Subcutaneous adipose tissue (tissue), 4 donors: Measurements from ENCODE around the gene TNFRSF1A. TPM values are rescaled to one million over a fixed set of nuclear protein-coding genes. Genes with fewer than 3 reads are reported as not detected.

Experiments used
- total RNA-seq, 4 donors: library from RNA; depleted of rRNA; stranded (reverse); fragments of >200 nt; gene quantifications; one replicate each; pipeline ENCODE4 v1.1.0, GENCODE V29; 2016
- TF ChIP-seq, protein P1 (sequence below): fragments of 450-650 bp; IDR thresholded peaks from one replicate; pipeline ENCODE4 v1.5.1; 2016; ENCODE audit warnings: low read depth, mild to moderate bottlenecking, control low read depth, antibody characterized with exemption, moderate library complexity

TNFRSF1A gene
- total RNA-seq, 4 donors from 2014 or later, result 207 to 269 (median 239) TPM

DNA sequence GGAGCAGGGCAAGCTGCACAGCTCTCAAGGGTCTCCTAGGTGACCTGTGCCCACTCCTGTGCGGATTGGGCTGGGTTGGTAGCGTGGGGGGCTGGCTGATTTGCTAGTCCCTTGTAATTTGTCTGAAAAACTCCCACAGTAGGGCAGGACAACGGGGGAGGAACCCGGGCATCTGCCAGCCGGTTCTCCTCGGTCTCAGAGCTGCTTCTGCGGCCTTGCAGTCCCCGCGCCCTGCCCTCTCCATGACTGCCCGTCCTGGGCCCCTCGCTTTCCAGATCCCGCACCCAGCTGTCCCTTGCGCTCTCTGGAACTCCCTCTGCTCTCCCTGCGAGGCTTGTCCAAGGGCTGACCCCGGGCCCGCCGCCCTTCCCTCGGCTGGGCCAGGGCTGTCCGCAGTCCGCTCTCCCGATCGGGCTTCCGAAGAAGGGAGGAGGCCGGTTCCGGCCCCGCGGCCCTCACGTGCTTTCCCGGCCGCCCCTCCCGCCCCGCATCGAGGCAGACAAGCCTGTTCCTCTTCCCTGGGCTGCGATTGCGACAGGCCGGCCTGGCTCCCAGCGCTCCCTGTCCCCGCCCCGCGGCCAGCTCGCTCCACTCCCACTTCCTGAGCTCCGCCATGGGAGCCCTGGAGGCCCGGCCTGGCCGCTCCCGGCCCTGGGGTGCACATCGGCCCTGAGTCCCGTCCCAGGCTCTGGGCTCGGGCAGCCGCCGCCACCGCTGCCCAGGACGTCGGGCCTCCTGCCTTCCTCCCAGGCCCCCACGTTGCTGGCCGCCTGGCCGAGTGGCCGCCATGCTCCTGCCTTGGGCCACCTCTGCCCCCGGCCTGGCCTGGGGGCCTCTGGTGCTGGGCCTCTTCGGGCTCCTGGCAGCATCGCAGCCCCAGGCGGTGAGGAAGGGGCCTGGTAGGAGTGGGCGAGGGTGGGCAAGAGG lies 42.0 kb upstream of the TNFRSF1A start, which contains the start of gene LTBR:
LTBR (plus strand) TSS at position 591 of the 927 bp plus-strand sequence; CDS start at position 788, 197 bp downstream.
- TF ChIP-seq, protein P1, sequence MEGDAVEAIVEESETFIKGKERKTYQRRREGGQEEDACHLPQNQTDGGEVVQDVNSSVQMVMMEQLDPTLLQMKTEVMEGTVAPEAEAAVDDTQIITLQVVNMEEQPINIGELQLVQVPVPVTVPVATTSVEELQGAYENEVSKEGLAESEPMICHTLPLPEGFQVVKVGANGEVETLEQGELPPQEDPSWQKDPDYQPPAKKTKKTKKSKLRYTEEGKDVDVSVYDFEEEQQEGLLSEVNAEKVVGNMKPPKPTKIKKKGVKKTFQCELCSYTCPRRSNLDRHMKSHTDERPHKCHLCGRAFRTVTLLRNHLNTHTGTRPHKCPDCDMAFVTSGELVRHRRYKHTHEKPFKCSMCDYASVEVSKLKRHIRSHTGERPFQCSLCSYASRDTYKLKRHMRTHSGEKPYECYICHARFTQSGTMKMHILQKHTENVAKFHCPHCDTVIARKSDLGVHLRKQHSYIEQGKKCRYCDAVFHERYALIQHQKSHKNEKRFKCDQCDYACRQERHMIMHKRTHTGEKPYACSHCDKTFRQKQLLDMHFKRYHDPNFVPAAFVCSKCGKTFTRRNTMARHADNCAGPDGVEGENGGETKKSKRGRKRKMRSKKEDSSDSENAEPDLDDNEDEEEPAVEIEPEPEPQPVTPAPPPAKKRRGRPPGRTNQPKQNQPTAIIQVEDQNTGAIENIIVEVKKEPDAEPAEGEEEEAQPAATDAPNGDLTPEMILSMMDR, result no peak

DNA sequence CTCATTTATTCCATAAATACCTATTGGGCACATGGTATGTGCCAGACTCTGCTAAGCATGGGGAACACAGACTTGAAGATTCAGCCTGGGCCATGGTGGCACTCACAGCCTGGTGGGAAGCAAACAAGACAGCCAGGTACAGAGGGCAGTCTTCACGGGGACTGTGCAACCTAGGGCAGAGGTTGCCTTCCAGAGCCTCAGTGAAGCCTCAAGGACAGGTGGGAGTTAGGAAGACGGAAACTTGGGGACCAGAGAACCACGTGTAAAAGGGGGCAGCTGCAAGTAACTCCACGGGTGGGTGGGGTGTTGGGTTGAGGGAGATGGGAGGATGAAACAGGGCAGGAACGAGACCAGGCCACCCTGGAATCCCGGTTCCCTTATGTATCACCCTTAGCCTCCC lies 41.1 kb upstream of the TNFRSF1A start:
- TF ChIP-seq, protein P1, result no peak

DNA sequence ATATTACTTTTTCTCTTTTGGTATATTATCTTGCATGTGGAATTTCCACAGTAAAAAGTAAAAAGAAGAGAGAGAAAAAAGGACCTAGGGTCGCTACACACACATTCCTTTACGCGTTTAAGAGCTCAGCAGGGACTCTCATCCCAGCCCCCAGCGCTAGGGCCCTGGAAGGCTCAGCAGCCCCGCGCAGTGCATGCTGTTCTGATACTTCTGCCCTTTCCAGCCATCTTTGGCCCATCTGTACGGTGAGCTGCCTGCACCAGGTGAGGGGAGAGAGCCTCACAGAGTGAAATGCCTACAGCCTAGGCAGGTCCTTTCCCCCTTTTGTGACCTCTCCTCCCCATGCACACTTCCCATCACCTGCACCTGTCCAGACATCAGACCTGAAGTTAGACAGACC lies 40.5 kb upstream of the TNFRSF1A start:
- TF ChIP-seq, protein P1, result no peak

DNA sequence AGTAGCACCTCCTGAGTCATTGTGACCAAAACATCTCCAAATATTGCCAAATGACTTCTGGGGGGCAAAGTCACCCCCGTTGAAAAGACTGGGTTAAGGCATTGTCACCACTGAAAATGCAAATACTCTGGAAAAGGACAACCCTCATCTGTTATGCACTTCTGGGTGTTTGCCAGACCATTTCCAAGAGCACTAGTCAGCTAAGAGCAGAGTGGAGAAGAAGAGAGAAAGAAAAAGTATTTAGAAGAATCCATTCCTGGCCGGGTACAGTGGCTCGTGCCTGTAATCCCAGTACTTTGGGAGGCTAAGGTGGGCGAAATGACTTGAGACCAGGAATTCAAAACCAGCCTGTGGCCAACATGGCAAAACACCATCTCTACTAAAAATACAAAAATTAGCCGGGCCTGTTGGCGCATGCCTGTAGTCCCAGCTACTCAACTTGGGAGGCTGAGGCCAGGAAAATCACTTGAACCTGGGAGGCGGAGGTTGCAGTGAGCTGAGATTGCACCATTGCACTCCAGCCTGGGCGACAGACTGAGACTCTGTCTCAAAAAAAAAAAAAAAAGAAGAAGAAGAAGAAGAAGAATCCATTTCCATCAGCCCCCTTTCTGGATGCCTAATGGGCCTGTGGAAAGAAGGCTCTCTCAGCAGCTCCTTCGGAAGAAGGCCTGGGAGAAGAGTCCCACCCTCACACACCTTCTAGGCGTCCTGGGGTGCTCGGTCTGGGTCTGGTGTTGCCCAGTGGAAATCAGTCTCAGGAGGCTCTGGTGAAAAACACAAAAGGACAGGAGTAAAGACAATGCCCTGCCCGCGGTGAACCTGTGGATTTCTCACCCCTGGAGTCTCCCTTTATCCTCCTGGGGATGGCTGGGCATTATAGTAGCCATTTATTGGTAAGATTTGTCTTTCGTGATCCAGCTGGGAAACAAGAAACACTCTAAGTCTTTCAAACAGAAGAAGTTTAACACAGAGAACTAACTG lies 38.6 kb upstream of the TNFRSF1A start:
- TF ChIP-seq, protein P1, result no peak

DNA sequence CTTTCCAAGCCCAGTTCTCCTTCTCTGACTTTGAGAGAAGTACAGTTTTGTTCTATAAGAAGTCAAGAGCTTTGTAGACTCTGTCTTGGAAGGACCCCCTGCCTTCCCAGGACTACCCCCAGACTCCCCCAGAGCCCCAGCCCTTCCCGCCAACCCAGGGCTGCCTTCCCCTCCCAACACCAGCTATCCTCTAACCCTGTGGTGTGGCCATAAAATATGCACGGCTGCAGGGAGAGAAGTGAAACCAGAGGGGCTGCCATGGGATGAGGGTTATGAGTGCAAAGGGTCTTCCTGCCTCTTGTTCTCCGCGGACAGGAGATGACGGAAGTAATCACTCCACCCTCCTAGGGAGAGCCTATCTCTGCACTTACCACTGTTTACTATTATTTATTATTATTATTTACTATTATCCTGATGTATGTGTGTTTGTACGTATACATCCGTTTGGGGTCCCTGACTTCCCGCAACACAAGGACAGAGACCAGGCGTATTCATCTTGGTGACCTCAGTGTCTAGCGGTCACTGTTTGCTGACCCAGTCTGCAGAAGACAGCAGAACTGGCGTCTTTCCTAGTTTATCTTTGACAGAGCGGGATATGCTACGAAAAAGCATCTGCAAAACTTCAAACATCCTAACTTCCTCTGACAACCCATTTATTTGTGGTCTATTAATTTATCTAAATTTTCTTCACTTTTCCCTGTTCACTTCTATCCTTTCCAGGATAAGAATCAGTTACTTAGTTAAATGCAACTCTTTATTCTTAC lies 37.0 kb upstream of the TNFRSF1A start:
- TF ChIP-seq, protein P1, result no peak

DNA sequence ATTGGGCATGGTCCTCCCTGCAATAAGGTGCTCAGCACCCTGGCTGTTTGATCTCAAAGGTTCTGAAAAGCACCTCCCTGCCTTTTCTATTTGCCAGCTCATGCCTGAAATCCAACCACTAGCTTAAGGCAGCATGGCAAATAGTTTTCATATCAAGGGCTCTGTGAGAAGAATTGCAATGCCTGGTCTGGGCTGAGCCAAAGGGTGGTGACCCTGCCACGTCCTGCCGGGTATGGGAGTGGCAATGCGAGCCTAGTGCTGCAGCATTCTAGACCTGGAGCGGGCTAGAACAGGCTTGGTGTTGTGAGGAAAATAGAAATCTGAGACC lies 35.8 kb upstream of the TNFRSF1A start:
- TF ChIP-seq, protein P1, result no peak
